ENCODE results near the gene SLPI.

SLPI gene

DNA sequence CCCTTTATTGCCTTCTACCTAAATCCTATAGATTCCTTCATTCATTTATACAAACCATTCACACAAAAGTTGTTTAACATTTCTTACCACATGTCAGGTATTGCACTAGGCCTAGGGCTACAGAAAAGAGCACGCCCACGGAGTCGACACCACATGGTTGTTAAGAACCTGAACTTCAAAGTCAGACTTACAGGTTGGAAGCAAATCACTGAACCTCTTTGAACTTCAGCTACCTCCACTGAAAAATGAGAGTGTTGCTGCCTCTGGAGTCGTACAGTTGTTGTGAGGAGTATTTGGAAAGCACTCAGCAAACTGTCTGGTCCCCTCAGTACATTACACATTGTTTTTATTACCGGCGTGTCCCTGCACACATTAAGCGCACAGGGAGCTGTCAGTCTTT, 3.3 kb upstream of the SLPI start:
- Histone ChIP-seq H3K36me3 (ENCODE audit: insufficient read depth, insufficient read length, low read length) (no peaks in the 10 kb centered on the region), H3K4me1 (ENCODE audit: insufficient read depth, insufficient read length) (no peaks in the 10 kb centered on the region), H3K9me3 (ENCODE audit: insufficient read depth, low read length) (no peaks in the 10 kb centered on the region), H3K4me3 (ENCODE audit: insufficient read length, low read depth) (no peak overlapping the region), H3K9ac (ENCODE audit: insufficient read length, low read depth) (no peak overlapping the region), H3K27me3 (ENCODE audit: insufficient read depth, insufficient read length) (no peaks in the 10 kb centered on the region)
- DNase-seq (ENCODE audit: low read depth, low spot score): no peak
- TF ChIP-seq ZNF274 (IDR thresholded peaks at IDR 0.05; ENCODE audit: low read depth, low read length) (no peak), SUZ12 (IDR thresholded peaks at IDR 0.05; ENCODE audit: extremely low read depth, insufficient read depth, insufficient read length) (no peak), YY1 (IDR thresholded peaks at IDR 0.05; ENCODE audit: insufficient read depth, insufficient read length) (no peak)

- Histone ChIP-seq H3K4me1 (ENCODE audit: insufficient read depth, insufficient read length) (no peaks in the 10 kb centered on the region), H3K4me3 (ENCODE audit: insufficient read length, low read depth) (no peak overlapping the region), H3K27me3 (ENCODE audit: insufficient read depth, insufficient read length) (no peaks in the 10 kb centered on the region), H3K9me3 (ENCODE audit: insufficient read depth, low read length) (no peaks in the 10 kb centered on the region), H3K9ac (ENCODE audit: insufficient read length, low read depth) (no peak overlapping the region), H3K36me3 (ENCODE audit: insufficient read depth, insufficient read length, low read length) (no peaks in the 10 kb centered on the region)
- no peak for TF ChIP-seq ZNF274 (IDR thresholded peaks at IDR 0.05; ENCODE audit: low read depth, low read length)
- DNase-seq (ENCODE audit: low read depth, low spot score): no peak
Observed at GRCh38 chr20:45257161-45257560, 2.8 kb upstream of the SLPI start.

DNA sequence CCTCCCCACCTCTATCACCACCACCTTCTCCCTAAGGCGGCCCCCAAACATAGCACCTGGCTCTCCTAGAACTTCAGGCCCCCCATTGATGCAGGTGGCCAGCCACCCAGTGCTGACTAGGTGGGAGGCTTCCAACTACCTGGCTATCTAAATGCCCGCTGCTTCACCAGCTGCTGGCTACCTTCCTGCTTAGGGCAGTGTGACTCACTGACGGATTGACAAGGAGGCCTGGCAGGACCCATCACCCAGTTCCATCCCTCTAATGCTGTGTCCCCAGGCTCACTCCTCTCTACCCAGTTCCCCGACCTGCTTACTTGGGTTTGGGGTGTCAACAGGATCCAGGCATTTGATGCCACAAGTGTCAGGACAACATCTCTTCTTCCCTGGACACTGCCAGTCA, 1.1 kb downstream of the SLPI start:
- no peak for DNase-seq (ENCODE audit: low read depth, low spot score)
- Histone ChIP-seq H3K27me3 (ENCODE audit: insufficient read depth, insufficient read length) (no peaks in the 10 kb centered on the region), H3K4me3 (ENCODE audit: insufficient read length, low read depth) (no peak overlapping the region), H3K9me3 (ENCODE audit: insufficient read depth, low read length) (no peaks in the 10 kb centered on the region), H3K36me3 (ENCODE audit: insufficient read depth, insufficient read length, low read length) (no peaks in the 10 kb centered on the region), H3K4me1 (ENCODE audit: insufficient read depth, insufficient read length) (no peaks in the 10 kb centered on the region), H3K9ac (ENCODE audit: insufficient read length, low read depth) (no peak overlapping the region)
- TF ChIP-seq YY1 (IDR thresholded peaks at IDR 0.05; ENCODE audit: insufficient read depth, insufficient read length): no peak
- no peak for TF ChIP-seq ZNF274 (IDR thresholded peaks at IDR 0.05; ENCODE audit: low read depth, low read length)
- TF ChIP-seq SUZ12 (IDR thresholded peaks at IDR 0.05; ENCODE audit: extremely low read depth, insufficient read depth, insufficient read length): no peak

DNA sequence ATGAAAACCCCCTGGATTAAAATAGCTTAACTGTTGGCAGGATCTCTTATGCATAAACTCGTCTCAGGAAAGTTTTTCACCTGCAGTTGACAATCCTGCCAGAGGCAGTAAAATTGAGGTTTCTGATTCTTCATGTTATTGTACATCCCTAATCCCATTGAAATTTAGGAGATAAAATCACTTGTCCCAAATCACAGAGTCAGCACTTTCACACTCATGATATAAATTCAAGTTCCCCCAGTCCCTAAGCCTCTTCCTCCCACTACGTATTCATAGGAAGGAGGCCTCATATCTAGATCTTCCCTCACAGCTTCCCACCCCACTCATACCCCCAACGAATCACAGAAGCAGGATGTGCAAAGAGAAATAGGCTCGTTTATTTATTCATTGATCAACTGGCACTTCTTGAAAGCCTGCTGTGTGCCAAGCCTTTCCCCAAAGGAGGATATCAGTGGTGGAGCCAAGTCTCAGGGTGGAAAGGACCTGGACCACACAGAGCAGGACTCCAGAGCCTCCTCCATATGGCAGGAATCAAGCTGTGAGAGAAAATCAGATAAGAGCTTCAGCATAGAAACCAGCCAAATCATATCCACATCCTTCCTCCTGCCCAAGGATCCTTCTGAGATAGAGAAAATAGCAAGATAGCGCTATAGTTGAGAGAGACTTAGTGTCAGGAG, 2.3 kb downstream of the SLPI start:
- Histone ChIP-seq H3K4me3 (ENCODE audit: insufficient read length, low read depth) (no peak overlapping the region), H3K9ac (ENCODE audit: insufficient read length, low read depth) (no peak overlapping the region), H3K27me3 (ENCODE audit: insufficient read depth, insufficient read length) (no peaks in the 10 kb centered on the region), H3K36me3 (ENCODE audit: insufficient read depth, insufficient read length, low read length) (no peaks in the 10 kb centered on the region), H3K4me1 (ENCODE audit: insufficient read depth, insufficient read length) (no peaks in the 10 kb centered on the region), H3K9me3 (ENCODE audit: insufficient read depth, low read length) (no peaks in the 10 kb centered on the region)
- no peak for DNase-seq (ENCODE audit: low read depth, low spot score)
- TF ChIP-seq YY1 (IDR thresholded peaks at IDR 0.05; ENCODE audit: insufficient read depth, insufficient read length): no peak

DNA sequence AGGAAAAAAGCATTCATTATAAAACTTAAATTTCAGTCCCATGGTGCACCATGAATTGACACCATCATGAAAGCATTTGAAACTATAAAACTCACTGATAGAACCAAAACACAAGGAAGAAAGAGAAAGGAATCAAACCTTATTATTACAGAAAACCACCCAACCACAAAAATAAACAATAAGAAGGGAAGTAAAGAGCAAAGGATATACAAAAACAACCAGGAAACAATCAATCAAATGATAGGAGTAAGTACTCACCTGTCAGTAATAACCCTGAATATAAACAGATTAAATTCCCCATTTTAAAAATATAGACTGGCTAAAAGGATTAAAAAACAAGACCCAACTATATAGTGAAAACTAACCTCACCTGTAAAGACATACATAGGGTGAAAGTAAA, 5.8 kb downstream of the SLPI start:
- Histone ChIP-seq H3K27me3 (ENCODE audit: insufficient read depth, insufficient read length) (no peaks in the 10 kb centered on the region), H3K36me3 (ENCODE audit: insufficient read depth, insufficient read length, low read length) (no peaks in the 10 kb centered on the region), H3K9me3 (ENCODE audit: insufficient read depth, low read length) (no peaks in the 10 kb centered on the region), H3K4me1 (ENCODE audit: insufficient read depth, insufficient read length) (no peaks in the 10 kb centered on the region), H3K9ac (ENCODE audit: insufficient read length, low read depth) (no peak overlapping the region), H3K4me3 (ENCODE audit: insufficient read length, low read depth) (no peak overlapping the region)
- TF ChIP-seq SUZ12 (IDR thresholded peaks at IDR 0.05; ENCODE audit: extremely low read depth, insufficient read depth, insufficient read length): no peak
- no peak for TF ChIP-seq ZNF274 (IDR thresholded peaks at IDR 0.05; ENCODE audit: low read depth, low read length)
- TF ChIP-seq YY1 (IDR thresholded peaks at IDR 0.05; ENCODE audit: insufficient read depth, insufficient read length): no peak
- no peak for DNase-seq (ENCODE audit: low read depth, low spot score)

DNA sequence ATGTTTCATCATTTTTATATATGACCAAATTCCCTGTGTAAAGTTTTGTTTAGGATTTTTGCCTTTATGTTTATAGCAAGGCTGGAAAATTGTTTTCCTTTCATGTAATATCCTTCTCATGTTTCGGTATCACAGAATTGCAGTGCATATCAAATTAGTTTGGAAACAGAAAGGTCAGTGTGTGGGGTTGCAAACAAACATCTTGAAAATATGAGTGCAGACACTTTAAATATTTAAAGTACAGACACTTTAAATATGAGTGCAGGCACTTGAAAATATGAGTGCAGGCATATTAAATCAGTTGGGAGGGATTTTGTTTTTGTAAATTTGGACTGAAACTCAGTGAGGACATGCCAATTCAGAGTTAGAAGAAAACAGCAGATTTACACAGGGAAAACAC, 6.5 kb downstream of the SLPI start:
- Histone ChIP-seq H3K36me3 (ENCODE audit: insufficient read depth, insufficient read length, low read length) (no peaks in the 10 kb centered on the region), H3K9ac (ENCODE audit: insufficient read length, low read depth) (no peak overlapping the region), H3K4me3 (ENCODE audit: insufficient read length, low read depth) (no peak overlapping the region), H3K27me3 (ENCODE audit: insufficient read depth, insufficient read length) (no peaks in the 10 kb centered on the region), H3K9me3 (ENCODE audit: insufficient read depth, low read length) (no peaks in the 10 kb centered on the region), H3K4me1 (ENCODE audit: insufficient read depth, insufficient read length) (no peaks in the 10 kb centered on the region)
- TF ChIP-seq ZNF274 (IDR thresholded peaks at IDR 0.05; ENCODE audit: low read depth, low read length): no peak
- TF ChIP-seq SUZ12 (IDR thresholded peaks at IDR 0.05; ENCODE audit: extremely low read depth, insufficient read depth, insufficient read length): no peak
- no peak for TF ChIP-seq YY1 (IDR thresholded peaks at IDR 0.05; ENCODE audit: insufficient read depth, insufficient read length)
- no peak for DNase-seq (ENCODE audit: low read depth, low spot score)

DNA sequence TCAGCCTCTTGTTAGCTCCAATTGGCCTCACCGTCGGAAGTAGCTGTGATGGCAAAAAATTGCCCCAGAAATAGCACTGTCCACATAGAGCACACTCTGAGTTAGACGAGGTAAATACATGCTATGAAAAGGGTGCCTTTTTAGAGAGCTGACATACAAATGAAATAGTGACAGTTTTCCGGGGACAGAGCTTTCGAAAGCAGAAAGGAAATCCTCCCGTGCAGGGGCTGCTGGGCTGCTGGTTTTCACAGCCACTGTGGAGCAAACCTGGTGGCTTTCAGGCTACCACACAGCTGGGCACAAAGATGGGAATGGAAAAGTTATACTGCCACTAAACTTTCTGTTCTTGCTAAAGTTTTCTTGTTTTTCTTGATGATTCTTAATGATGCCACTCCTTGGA, 8.3 kb downstream of the SLPI start:
- Histone ChIP-seq H3K27me3 (ENCODE audit: insufficient read depth, insufficient read length) (no peaks in the 10 kb centered on the region), H3K9me3 (ENCODE audit: insufficient read depth, low read length) (no peaks in the 10 kb centered on the region), H3K4me3 (ENCODE audit: insufficient read length, low read depth) (no peak overlapping the region)

DNA sequence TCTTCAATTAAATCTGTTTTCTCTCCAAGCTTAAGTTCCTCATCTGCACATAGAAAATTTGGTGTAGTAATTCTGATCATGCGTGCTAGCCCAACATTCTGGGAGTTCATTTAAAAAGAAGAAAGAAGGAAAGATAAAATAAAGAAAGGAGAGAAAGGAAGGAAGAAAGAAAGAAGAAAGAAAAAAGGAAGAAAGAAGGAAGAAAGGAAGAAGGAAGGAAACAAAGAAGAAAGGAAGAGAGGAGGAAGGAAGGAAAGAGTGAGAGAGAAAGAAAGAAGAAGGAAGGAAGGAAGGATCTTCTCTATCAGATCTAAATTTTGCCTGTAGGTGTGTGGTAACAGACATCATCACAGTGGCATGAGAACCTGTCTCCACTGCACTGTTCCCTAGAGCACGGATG, 16.2 kb downstream of the SLPI start:
- H3K4me3 ChIP-seq (ENCODE audit: insufficient read length, low read depth): no peak overlapping the region
- no peak for DNase-seq (ENCODE audit: low read depth, low spot score)
- no peak overlapping the region for H3K9ac ChIP-seq (ENCODE audit: insufficient read length, low read depth)
- no peaks in the 10 kb centered on the region for H3K36me3 ChIP-seq (ENCODE audit: insufficient read depth, insufficient read length, low read length)
- no peaks in the 10 kb centered on the region for H3K4me1 ChIP-seq (ENCODE audit: insufficient read depth, insufficient read length)
- no peak for TF ChIP-seq YY1 (IDR thresholded peaks at IDR 0.05; ENCODE audit: insufficient read depth, insufficient read length)
- no peak for TF ChIP-seq ZNF274 (IDR thresholded peaks at IDR 0.05; ENCODE audit: low read depth, low read length)
- TF ChIP-seq SUZ12 (IDR thresholded peaks at IDR 0.05; ENCODE audit: extremely low read depth, insufficient read depth, insufficient read length): no peak
- no peaks in the 10 kb centered on the region for H3K27me3 ChIP-seq (ENCODE audit: insufficient read depth, insufficient read length)
- no peaks in the 10 kb centered on the region for H3K9me3 ChIP-seq (ENCODE audit: insufficient read depth, low read length)

More for the DNA sequence above, 8.3 kb downstream of the SLPI start:
- no peaks in the 10 kb centered on the region for H3K4me1 ChIP-seq (ENCODE audit: insufficient read depth, insufficient read length)
- no peak overlapping the region for H3K9ac ChIP-seq (ENCODE audit: insufficient read length, low read depth)
- TF ChIP-seq YY1 (IDR thresholded peaks at IDR 0.05; ENCODE audit: insufficient read depth, insufficient read length): no peak
- DNase-seq (ENCODE audit: low read depth, low spot score): no peak
- H3K36me3 ChIP-seq (ENCODE audit: insufficient read depth, insufficient read length, low read length): no peaks in the 10 kb centered on the region
